D721Med (cell line): ENCODE results near the gene SLC39A7.
A peak's percentile ranks its signal among the peaks of the same experiment; 100 is the strongest.

Experiments
- DNase-seq: peaks from one replicate; pipeline ENCODE4 v3.0.0; 2011; ENCODE audit warnings: low spot score; ENCODE audit not compliant: insufficient read length
- FAIRE-seq: peaks from 2 replicates; lab custom pipeline; 2011; peaks lifted over from hg19 to GRCh38; lab: Jason Lieb, UNC
- CTCF ChIP-seq: IDR thresholded peaks from 2 replicates; pipeline ENCODE4 v1.5.1; 2012; ENCODE audit warnings: mild to moderate bottlenecking, control low read depth; ENCODE audit not compliant: insufficient read depth; ENCODE audit errors: missing control alignments

SLC39A7 gene

GRCh38 chr6:33203443-33204164 lies 2.9 kb downstream of the SLC39A7 start:
- FAIRE-seq (no peak), DNase-seq (no peak)
- no peak for TF ChIP-seq CTCF

GRCh38 chr6:33204165-33204414 lies 3.4 kb downstream of the SLC39A7 start:
- DNase-seq: no peak
- FAIRE-seq: no peak
- no peak for TF ChIP-seq CTCF

GRCh38 chr6:33204415-33205190 lies 3.9 kb downstream of the SLC39A7 start, which contains the start of gene HSD17B8:
Gene HSD17B8, plus strand, starts transcription at chr6:33204655. Its CDS starts 14 bp downstream, at chr6:33204669.
- FAIRE-seq (no peak), DNase-seq (peak; percentile 99)
- TF ChIP-seq CTCF: no peak

GRCh38 chr6:33205191-33206026 lies 4.7 kb downstream of the SLC39A7 start:
- no peak for FAIRE-seq

GRCh38 chr6:33206027-33206863 lies 5.6 kb downstream of the SLC39A7 start:
- no peak for TF ChIP-seq CTCF
- DNase-seq (no peak), FAIRE-seq (no peak)

More at GRCh38 chr6:33205191-33206026, 4.7 kb downstream of the SLC39A7 start:
- DNase-seq: no peak
- TF ChIP-seq CTCF: no peak

GRCh38 chr6:33206864-33207551 lies 6.3 kb downstream of the SLC39A7 start:
- FAIRE-seq (no peak), DNase-seq (no peak)
- TF ChIP-seq CTCF: no peak
